ENCODE measurements around the gene FAM53B. TPM values are rescaled to one million over a fixed set of nuclear protein-coding genes. Genes with fewer than 3 reads are reported as not detected.

FAM53B gene
- total and polyA plus RNA-seq, 2 experiments from 2014 or later = 2.1 to 10.1 TPM

GRCh38 chr10:124616040-124616835, 127.9 kb downstream of the FAM53B start:
- Histone ChIP-seq H3F3A (ENCODE audit: insufficient read depth) (no peaks in the 10 kb centered on the region), H3K9ac (no peak overlapping the region), H3K4me3 (no peak overlapping the region), H3K9me3 (ENCODE audit: low read depth) (no peaks in the 10 kb centered on the region), H3K36me3 (ENCODE audit: low read depth) (no peaks in the 10 kb centered on the region), H3K79me2 (ENCODE audit: insufficient read depth) (no peaks in the 10 kb centered on the region), H4K20me1 (ENCODE audit: insufficient read depth) (no peaks in the 10 kb centered on the region), H3K27ac (no peak overlapping the region), H2AFZ (no peak overlapping the region), H3K9me2 (ENCODE audit: insufficient read depth) (no peaks in the 10 kb centered on the region), H3K4me1 (ENCODE audit: insufficient read depth) (no peaks in the 10 kb centered on the region), H3K4me2 (ENCODE audit: unreplicated experiment) (no peak overlapping the region), H3K27me3 (replicated peaks; ENCODE audit: insufficient read depth) (no peaks in the 10 kb centered on the region)
- WGBS, 2 experiments (ENCODE audit: low coverage in 1 of 2, low lambda C conversion rate in 2 of 2, missing lambda C conversion rate in 2 of 2) = 88 to 90% methylated on average over 23 to 30 of the region's 30 CpGs
- DNase-seq = no peak
- TF ChIP-seq EZH2phosphoT487 (IDR thresholded peaks at IDR 0.05; ENCODE audit: insufficient read depth, low read depth) = no peak
- TF ChIP-seq EZH2 (IDR thresholded peaks at IDR 0.05; ENCODE audit: insufficient read depth, poor library complexity, severe bottlenecking) = no peak
- in situ Hi-C loops (cut with MboI) = no loop called here

- no peaks in the 10 kb centered on the region for H3K9me3 ChIP-seq (ENCODE audit: low read depth)
- no peaks in the 10 kb centered on the region for H3K36me3 ChIP-seq (ENCODE audit: low read depth)
- H3K4me1 ChIP-seq (ENCODE audit: insufficient read depth) = no peaks in the 10 kb centered on the region
- no peaks in the 10 kb centered on the region for H3K9me2 ChIP-seq (ENCODE audit: insufficient read depth)
- no peaks in the 10 kb centered on the region for H3F3A ChIP-seq (ENCODE audit: insufficient read depth)
- DNase-seq = no peak
- TF ChIP-seq EZH2 (IDR thresholded peaks at IDR 0.05; ENCODE audit: insufficient read depth, poor library complexity, severe bottlenecking) (no peak), EZH2phosphoT487 (IDR thresholded peaks at IDR 0.05; ENCODE audit: insufficient read depth, low read depth) (no peak)
- in situ Hi-C loops (cut with MboI) = no loop called here
- no peaks in the 10 kb centered on the region for H3K27me3 ChIP-seq (replicated peaks; ENCODE audit: insufficient read depth)
- H3K9ac ChIP-seq = no peak overlapping the region
- H4K20me1 ChIP-seq (ENCODE audit: insufficient read depth) = no peaks in the 10 kb centered on the region
- H3K4me2 ChIP-seq (ENCODE audit: unreplicated experiment) = no peak overlapping the region
- whole genome bisulfite sequencing, 2 experiments (ENCODE audit: low coverage in 1 of 2, low lambda C conversion rate in 2 of 2, missing lambda C conversion rate in 2 of 2) = 95 to 96% methylated on average over 24 to 34 of the region's 34 CpGs
- H3K79me2 ChIP-seq (ENCODE audit: insufficient read depth) = no peaks in the 10 kb centered on the region
- H3K4me3 ChIP-seq = no peak overlapping the region
- H3K27ac ChIP-seq = no peak overlapping the region
- no peak overlapping the region for H2AFZ ChIP-seq
These were observed 128.9 kb downstream of the FAM53B start for GRCh38 chr10:124615259-124615658.

- no peaks in the 10 kb centered on the region for H3K4me1 ChIP-seq (ENCODE audit: insufficient read depth)
- 89 to 93% methylated on average over 11 of the region's 11 CpGs for WGBS, 2 experiments (ENCODE audit: low coverage in 1 of 2, low lambda C conversion rate in 2 of 2, missing lambda C conversion rate in 2 of 2)
- no peaks in the 10 kb centered on the region; the same call in 1 of the 2 replicates for H4K20me1 ChIP-seq (ENCODE audit: insufficient read depth)
- H3K4me3 ChIP-seq = no peak overlapping the region
- H3K27me3 ChIP-seq (replicated peaks; ENCODE audit: insufficient read depth) = no peaks in the 10 kb centered on the region
- no peaks in the 10 kb centered on the region for H3K79me2 ChIP-seq (ENCODE audit: insufficient read depth)
- in situ Hi-C loops (cut with MboI) = no loop called here
- H3F3A ChIP-seq (ENCODE audit: insufficient read depth) = no peaks in the 10 kb centered on the region
- H3K4me2 ChIP-seq (ENCODE audit: unreplicated experiment) = no peak overlapping the region
- H3K27ac ChIP-seq = no peak overlapping the region
- TF ChIP-seq EZH2 (IDR thresholded peaks at IDR 0.05; ENCODE audit: insufficient read depth, poor library complexity, severe bottlenecking) (no peak), EZH2phosphoT487 (IDR thresholded peaks at IDR 0.05; ENCODE audit: insufficient read depth, low read depth) (no peak)
- H3K9me3 ChIP-seq (ENCODE audit: low read depth) = no peaks in the 10 kb centered on the region
- no peak overlapping the region for H3K9ac ChIP-seq
- DNase-seq = no peak
- no peaks in the 10 kb centered on the region for H3K36me3 ChIP-seq (ENCODE audit: low read depth)
- H3K9me2 ChIP-seq (ENCODE audit: insufficient read depth) = no peaks in the 10 kb centered on the region
- H2AFZ ChIP-seq = no peak overlapping the region
These were observed 130.0 kb downstream of the FAM53B start for GRCh38 chr10:124614003-124614659.

GRCh38 chr10:124612611-124613498, 131.3 kb downstream of the FAM53B start:
- no peak overlapping the region for H3K4me2 ChIP-seq (ENCODE audit: unreplicated experiment)
- no peaks in the 10 kb centered on the region for H3F3A ChIP-seq (ENCODE audit: insufficient read depth)
- no peak for TF ChIP-seq EZH2 (IDR thresholded peaks at IDR 0.05; ENCODE audit: insufficient read depth, poor library complexity, severe bottlenecking)
- no peak for TF ChIP-seq EZH2phosphoT487 (IDR thresholded peaks at IDR 0.05; ENCODE audit: insufficient read depth, low read depth)
- 67 to 75% methylated on average over 9 to 18 of the region's 18 CpGs for WGBS, 2 experiments (ENCODE audit: low coverage in 1 of 2, low lambda C conversion rate in 2 of 2, missing lambda C conversion rate in 2 of 2)
- H3K9me2 ChIP-seq (ENCODE audit: insufficient read depth) = no peaks in the 10 kb centered on the region
- no peaks in the 10 kb centered on the region for H3K4me1 ChIP-seq (ENCODE audit: insufficient read depth)
- no peaks in the 10 kb centered on the region for H3K79me2 ChIP-seq (ENCODE audit: insufficient read depth)
- H2AFZ ChIP-seq = no peak overlapping the region
- no peak overlapping the region for H3K9ac ChIP-seq
- no peaks in the 10 kb centered on the region for H3K27me3 ChIP-seq (replicated peaks; ENCODE audit: insufficient read depth)
- in situ Hi-C loops (cut with MboI) = no loop called here
- H3K4me3 ChIP-seq = no peak overlapping the region
- no peak overlapping the region for H3K27ac ChIP-seq
- H3K36me3 ChIP-seq (ENCODE audit: low read depth) = no peaks in the 10 kb centered on the region
- peak; percentile 45 for DNase-seq
- H4K20me1 ChIP-seq (ENCODE audit: insufficient read depth) = no peaks in the 10 kb centered on the region; the same call in 1 of the 2 replicates
- H3K9me3 ChIP-seq (ENCODE audit: low read depth) = no peaks in the 10 kb centered on the region
